Heart left ventricle (tissue), 13 donors: Measurements from ENCODE around the gene C1QTNF1.

ENCODE experiments used
- CTCF ChIP-seq, 12 donors: fragments of 200-600 bp; sonication (generic) in 4 of 12; IDR thresholded peaks; one replicate each; pipeline versions ENCODE4 v1.5.0 to v1.8.0; 2018 to 2022; ENCODE audit warnings: antibody characterized with exemption in 12 of 12, mild to moderate bottlenecking in 5 of 12
- POLR2A ChIP-seq, 2 donors: fragments of 450-650 bp; IDR thresholded peaks; one replicate each; pipeline ENCODE4 v1.6.1; 2017; ENCODE audit warnings: antibody characterized with exemption in 2 of 2, mild to moderate bottlenecking in 2 of 2, moderate library complexity in 2 of 2
- donor health status: ischemic (EF 13 %, LVEDD 7.1; RV severe dilation, severe dysfunction).
- donor health status: DM: no; HTN: yes; CAD: no.
- donor health status: DM: no; HTN: no; CAD: no.
- donor health status: ischemic (EF 25% LVEDD 6.9; RV normal size, moderate dysfunction).
- donor health status: ischemic (EF 25% LVEDD 5.7; RV mildly dilated, moderate dysfunction).
- donor health status: ischemic (EF 35%, LVEDD 5.7; RV mildly dilated, moderate dysfunction).
- donor health status: nonischemic (EF 11% LVEDD 7.7; RV severe dilation, severe dysfunction).
- donor health status: DM: yes; HTN: yes; CAD: no.
- donor health status: PGD.
- donor health status: ischemic (EF 29% LVEDD 5.4; RV normal size, mild dysfunction).
- donor health status: nonischemic (EF 23%, LVEDD 6.1; RV moderate dilation, normal function).

DNA sequence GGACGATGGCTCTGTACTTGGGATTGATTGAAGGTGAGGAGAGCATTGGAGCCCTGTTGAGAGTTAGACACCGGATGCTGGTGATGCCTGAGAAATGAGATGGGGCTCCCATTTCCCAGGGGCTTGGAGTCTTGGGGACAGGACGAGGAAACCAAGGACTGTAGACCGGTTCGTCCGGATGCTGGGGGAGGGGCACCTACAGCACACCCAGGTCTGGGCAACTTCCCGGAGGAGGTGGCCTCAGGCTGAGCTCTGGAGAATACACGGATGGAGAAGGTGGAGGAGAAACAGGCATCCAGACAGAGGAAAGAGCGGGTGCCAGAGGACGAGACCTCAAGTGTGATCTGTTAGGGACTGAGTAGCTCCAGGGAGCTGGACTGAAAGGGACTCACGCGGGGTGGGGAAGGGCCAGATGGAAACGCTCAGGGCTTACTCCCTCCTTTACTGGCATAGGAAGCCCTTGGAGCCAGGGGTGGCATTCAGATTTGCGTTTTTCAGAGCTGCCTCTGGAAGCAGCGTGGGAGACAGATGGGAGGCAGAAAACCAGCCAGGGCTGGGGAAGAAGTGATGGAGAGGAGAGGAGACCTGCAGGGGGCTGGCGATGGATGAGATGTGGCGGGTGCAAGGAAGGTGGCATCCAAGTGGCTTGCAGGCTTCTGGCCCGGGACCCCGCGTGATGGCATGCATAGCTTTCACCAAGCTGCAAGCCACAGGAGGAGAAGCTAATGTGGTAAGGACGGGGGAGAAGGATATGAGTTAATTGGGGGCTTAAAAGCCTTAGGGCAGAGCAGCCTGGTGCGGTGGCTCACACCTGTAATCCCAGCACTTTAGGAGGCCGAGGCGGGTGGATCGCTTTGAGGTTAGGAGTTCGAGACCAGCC, 8.3 kb downstream of the C1QTNF1 start:
- no peak for TF ChIP-seq CTCF (IDR thresholded peaks at IDR 0.05)
- TF ChIP-seq POLR2A (IDR thresholded peaks at IDR 0.05) = no peak
